GM19452 (cell line): ENCODE data around the gene GPR135.

Source experiments
- ATAC-seq: cut with Tn5 transposase; IDR thresholded peaks from one replicate; pipeline ENCODE4 v1.9.1; 2021; ENCODE audit not compliant: unreplicated experiment

The GPR135 gene

GRCh38 chr14:59465316-59466135 lies at the start of gene GPR135:
Gene GPR135 (minus strand): TSS chr14:59465380. CDS start chr14:59465226, 154 bp downstream.
- peak; percentile 30 for ATAC-seq

- ATAC-seq = no peak
Observed at GRCh38 chr14:59511916-59512575, 46.9 kb upstream of the GPR135 start.

GRCh38 chr14:59510966-59511365 lies 45.8 kb upstream of the GPR135 start:
- ATAC-seq = no peak

GRCh38 chr14:59510001-59510400 lies 44.8 kb upstream of the GPR135 start:
- ATAC-seq = no peak

- no peak for ATAC-seq
Observed at GRCh38 chr14:59509101-59509500, 43.9 kb upstream of the GPR135 start.

GRCh38 chr14:59507752-59508103 lies 42.5 kb upstream of the GPR135 start:
- no peak for ATAC-seq

- ATAC-seq = peak; percentile 75
Observed at GRCh38 chr14:59507063-59507751, 42.0 kb upstream of the GPR135 start.

- ATAC-seq = no peak
Observed at GRCh38 chr14:59503256-59503655, 38.1 kb upstream of the GPR135 start.

GRCh38 chr14:59500732-59501131 lies 35.6 kb upstream of the GPR135 start:
- ATAC-seq = no peak

GRCh38 chr14:59492384-59492783 lies 27.2 kb upstream of the GPR135 start:
- no peak for ATAC-seq

GRCh38 chr14:59490756-59491155 lies 25.6 kb upstream of the GPR135 start:
- no peak for ATAC-seq

- peak; percentile 47 for ATAC-seq
Observed at GRCh38 chr14:59484639-59485175, 19.5 kb upstream of the GPR135 start.

- peak; percentile 82 for ATAC-seq
Observed at GRCh38 chr14:59483819-59484638, 18.8 kb upstream of the GPR135 start, which contains the start of the genes JKAMP and L3HYPDH. Gene JKAMP (plus strand): TSS chr14:59484517. CDS start chr14:59484590, 73 bp downstream. Gene L3HYPDH (minus strand): TSS chr14:59484408. CDS start chr14:59484316, 92 bp downstream.

- ATAC-seq = no peak
Observed at GRCh38 chr14:59483363-59483762, 18.2 kb upstream of the GPR135 start.

- no peak for ATAC-seq
Observed at GRCh38 chr14:59482541-59483331, 17.6 kb upstream of the GPR135 start.

GRCh38 chr14:59481871-59482540 lies 16.8 kb upstream of the GPR135 start:
- ATAC-seq = no peak

GRCh38 chr14:59481407-59481806 lies 16.2 kb upstream of the GPR135 start:
- ATAC-seq = no peak

- ATAC-seq = no peak
Observed at GRCh38 chr14:59480166-59480565, 15.0 kb upstream of the GPR135 start.

- no peak for ATAC-seq
Observed at GRCh38 chr14:59478540-59478939, 13.4 kb upstream of the GPR135 start.
